Heart left ventricle (tissue), 13 donors: Measurements from ENCODE around the gene PGC.

Experiments
- CTCF ChIP-seq, 12 donors: fragments of 200-600 bp; sonication (generic) in 4 of 12; IDR thresholded peaks; one replicate each; pipeline versions ENCODE4 v1.5.0 to v1.8.0; 2018 to 2022; ENCODE audit warnings: antibody characterized with exemption in 12 of 12, mild to moderate bottlenecking in 5 of 12
- POLR2A ChIP-seq, 2 donors: fragments of 450-650 bp; IDR thresholded peaks; one replicate each; pipeline ENCODE4 v1.6.1; 2017; ENCODE audit warnings: antibody characterized with exemption in 2 of 2, mild to moderate bottlenecking in 2 of 2, moderate library complexity in 2 of 2
- donor health status: ischemic (EF 13 %, LVEDD 7.1; RV severe dilation, severe dysfunction).
- donor health status: DM: no; HTN: yes; CAD: no.
- donor health status: DM: no; HTN: no; CAD: no.
- donor health status: ischemic (EF 25% LVEDD 6.9; RV normal size, moderate dysfunction).
- donor health status: ischemic (EF 25% LVEDD 5.7; RV mildly dilated, moderate dysfunction).
- donor health status: ischemic (EF 35%, LVEDD 5.7; RV mildly dilated, moderate dysfunction).
- donor health status: nonischemic (EF 11% LVEDD 7.7; RV severe dilation, severe dysfunction).
- donor health status: DM: yes; HTN: yes; CAD: no.
- donor health status: PGD.
- donor health status: ischemic (EF 29% LVEDD 5.4; RV normal size, mild dysfunction).
- donor health status: nonischemic (EF 23%, LVEDD 6.1; RV moderate dilation, normal function).

- no peak for TF ChIP-seq CTCF (IDR thresholded peaks at IDR 0.05)
- no peak for TF ChIP-seq POLR2A (IDR thresholded peaks at IDR 0.05)
Measured at GRCh38 chr6:41691426-41692079, 55.6 kb downstream of the PGC start.
